Effector CD4-positive, alpha-beta T cell (primary cell): Measurements from ENCODE around the gene PXMP4.

Experiments used
- DNase-seq: peaks from one replicate; pipeline ENCODE4 v3.0.0-alpha.2; 2020

Gene PXMP4

GRCh38 chr20:33731693-33732165, 11.6 kb upstream of the PXMP4 start, which contains the start of gene ZNF341:
Gene ZNF341 (plus strand): TSS chr20:33731996. CDS start chr20:33732022, 26 bp downstream.
- peak; percentile 78 for DNase-seq

GRCh38 chr20:33730946-33731692, 11.0 kb upstream of the PXMP4 start:
- DNase-seq, result no peak

GRCh38 chr20:33729101-33729500, 9.0 kb upstream of the PXMP4 start:
- no peak for DNase-seq

GRCh38 chr20:33728463-33728862, 8.4 kb upstream of the PXMP4 start:
- DNase-seq, result no peak

GRCh38 chr20:33727806-33728205, 7.7 kb upstream of the PXMP4 start:
- DNase-seq, result no peak

GRCh38 chr20:33727115-33727479, 7.0 kb upstream of the PXMP4 start:
- no peak for DNase-seq

- DNase-seq, result no peak
Observed at GRCh38 chr20:33725607-33726264, 5.6 kb upstream of the PXMP4 start.

GRCh38 chr20:33724439-33725094, 4.5 kb upstream of the PXMP4 start:
- DNase-seq, result no peak

- DNase-seq, result no peak
Observed at GRCh38 chr20:33721391-33722140, 1.5 kb upstream of the PXMP4 start.

GRCh38 chr20:33719277-33719988, 677 bp downstream of the PXMP4 start:
- no peak for DNase-seq

- DNase-seq, result no peak
Observed at GRCh38 chr20:33716498-33716897, 3.6 kb downstream of the PXMP4 start.

- no peak for DNase-seq
Observed at GRCh38 chr20:33713865-33714367, 6.2 kb downstream of the PXMP4 start.

- no peak for DNase-seq
Observed at GRCh38 chr20:33711446-33711738, 8.7 kb downstream of the PXMP4 start.

GRCh38 chr20:33710681-33711445, 9.2 kb downstream of the PXMP4 start:
- DNase-seq, result no peak

- no peak for DNase-seq
Observed at GRCh38 chr20:33709905-33710541, 10.1 kb downstream of the PXMP4 start.

- DNase-seq, result no peak
Observed at GRCh38 chr20:33709398-33709797, 10.7 kb downstream of the PXMP4 start.

GRCh38 chr20:33707668-33708067, 12.4 kb downstream of the PXMP4 start:
- no peak for DNase-seq

GRCh38 chr20:33704197-33704924, 15.7 kb downstream of the PXMP4 start:
- no peak for DNase-seq

- DNase-seq, result no peak
Observed at GRCh38 chr20:33703498-33704137, 16.5 kb downstream of the PXMP4 start.

- DNase-seq, result no peak
Observed at GRCh38 chr20:33702861-33703260, 17.2 kb downstream of the PXMP4 start.
